ENCODE data around the gene DHDH.
A peak's percentile ranks its signal among the peaks of the same experiment; 100 is the strongest.
"Not testable (repeated sequence)": the region's sequence is repeated elsewhere in the genome, so short reads cannot be mapped to it uniquely, and the experiment has no call there.

DHDH gene

DNA sequence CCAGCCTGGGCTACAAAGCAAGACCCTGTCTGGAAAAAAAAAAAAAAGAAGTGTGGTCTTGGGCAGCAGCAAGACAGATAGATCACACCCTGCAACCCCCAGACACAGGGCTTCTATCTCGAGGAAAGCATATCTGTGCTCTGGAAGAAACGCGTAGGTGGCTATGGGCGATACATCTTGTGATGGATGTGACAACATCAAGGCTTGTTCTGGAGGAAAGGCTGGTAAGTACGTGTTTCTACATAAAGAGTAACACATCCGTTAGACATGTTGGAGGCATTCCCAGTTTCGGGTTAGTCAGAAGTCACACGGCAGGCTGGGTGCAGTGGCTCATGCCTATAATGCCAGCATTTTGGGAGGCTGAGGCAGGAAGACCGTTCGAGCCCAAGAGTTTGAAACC lies 6.6 kb upstream of the DHDH start:
- no peak for TF ChIP-seq CTCF (IDR thresholded peaks at IDR 0.05; ENCODE audit: low read depth, low read length, missing control alignments)
- no peak overlapping the region for H3K4me3 ChIP-seq (replicated peaks; ENCODE audit: low read depth, low read length)
- DNase-seq (ENCODE audit: extremely low read depth, low read depth), result peak; percentile 73

DNA sequence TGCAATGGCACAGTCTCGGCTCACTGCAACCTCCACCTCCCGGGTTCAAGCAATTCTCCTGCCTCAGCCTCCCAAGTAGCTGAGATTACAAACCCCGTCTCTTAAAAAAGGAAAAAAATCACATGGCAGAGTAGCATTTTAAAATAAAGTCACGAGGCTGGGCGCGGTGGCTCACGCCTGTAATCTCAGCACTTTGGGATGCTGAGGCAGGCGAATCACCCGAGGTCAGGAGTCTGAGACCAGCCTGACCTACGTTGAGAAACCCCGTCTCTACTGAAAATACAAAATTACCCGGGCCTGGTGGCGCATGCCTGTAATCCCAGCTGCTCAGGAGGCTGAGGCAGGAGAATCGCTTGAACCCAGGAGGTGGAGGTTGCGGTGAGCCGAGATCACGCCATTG lies 5.8 kb upstream of the DHDH start:
- not testable (repeated sequence) for DNase-seq (ENCODE audit: extremely low read depth, low read depth); H3K4me3 ChIP-seq (replicated peaks; ENCODE audit: low read depth, low read length)

GRCh38 chr19:48928164-48929025 lies 5.1 kb upstream of the DHDH start:
- no peak overlapping the region for H3K4me3 ChIP-seq (replicated peaks; ENCODE audit: low read depth, low read length)
- DNase-seq (ENCODE audit: extremely low read depth, low read depth), result no peak
- no peak for TF ChIP-seq CTCF (IDR thresholded peaks at IDR 0.05; ENCODE audit: low read depth, low read length, missing control alignments)

DNA sequence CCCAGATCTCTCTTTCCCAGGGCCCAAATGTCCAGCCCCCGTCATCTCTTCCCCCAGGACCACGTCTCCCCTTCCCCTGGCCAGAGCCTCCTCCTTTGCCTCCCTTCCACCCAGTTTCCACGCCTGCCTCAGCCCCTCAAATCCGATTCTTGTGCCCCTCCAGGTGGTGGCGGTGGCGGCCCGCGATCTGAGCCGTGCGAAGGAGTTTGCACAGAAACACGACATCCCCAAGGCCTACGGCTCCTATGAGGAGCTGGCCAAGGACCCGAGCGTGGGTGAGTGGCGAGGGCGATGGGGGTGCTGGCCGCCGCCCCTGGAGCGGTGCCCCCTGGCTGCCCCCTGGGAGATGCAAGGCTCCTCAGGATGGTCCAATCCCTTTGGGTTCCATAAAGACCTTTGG lies 1.3 kb downstream of the DHDH start:
- TF ChIP-seq CTCF (IDR thresholded peaks at IDR 0.05; ENCODE audit: low read depth, low read length, missing control alignments), result no peak
- no peak for DNase-seq (ENCODE audit: extremely low read depth, low read depth)
- H3K4me3 ChIP-seq (replicated peaks; ENCODE audit: low read depth, low read length), result no peak overlapping the region

DNA sequence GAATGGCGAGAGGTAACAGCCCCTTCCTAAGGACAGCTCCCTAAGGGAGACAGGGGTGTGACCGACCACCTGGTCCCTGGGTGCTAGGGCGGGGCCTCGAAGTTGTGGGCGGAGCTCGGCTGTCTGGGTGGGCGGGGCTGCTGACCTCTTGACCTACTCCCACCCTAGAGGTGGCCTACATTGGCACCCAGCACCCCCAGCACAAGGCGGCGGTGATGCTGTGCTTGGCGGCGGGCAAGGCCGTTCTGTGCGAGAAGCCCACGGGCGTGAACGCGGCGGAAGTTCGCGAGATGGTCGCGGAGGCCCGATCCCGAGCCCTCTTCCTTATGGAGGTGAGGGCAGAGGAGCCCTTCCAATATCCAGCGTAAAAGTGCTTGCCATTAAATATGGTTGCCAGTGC lies 2.4 kb downstream of the DHDH start:
- DNase-seq (ENCODE audit: extremely low read depth, low read depth), result no peak
- no peak for TF ChIP-seq CTCF (IDR thresholded peaks at IDR 0.05; ENCODE audit: low read depth, low read length, missing control alignments)
- no peak overlapping the region for H3K4me3 ChIP-seq (replicated peaks; ENCODE audit: low read depth, low read length)

DNA sequence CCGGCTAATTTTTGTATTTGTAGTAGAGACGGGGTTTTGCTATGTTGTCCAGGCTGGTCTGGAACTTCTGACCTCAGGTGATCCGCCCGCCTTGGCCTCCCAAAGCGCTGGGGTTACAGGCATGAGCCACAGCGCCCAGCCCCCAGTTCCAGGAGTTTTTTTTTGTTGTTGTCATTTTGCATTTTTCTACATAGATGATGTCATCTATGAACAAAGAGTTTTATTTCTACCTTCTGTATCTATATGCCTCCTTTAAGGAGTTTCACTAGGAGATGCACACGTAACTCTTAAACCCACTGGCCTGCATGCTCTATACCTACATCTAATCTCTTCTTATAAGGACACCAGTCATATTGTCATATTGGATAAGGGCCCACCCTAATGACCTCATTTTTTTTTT lies 4.8 kb downstream of the DHDH start:
- H3K4me3 ChIP-seq (replicated peaks; ENCODE audit: low read depth, low read length), result no peak overlapping the region
- TF ChIP-seq CTCF (IDR thresholded peaks at IDR 0.05; ENCODE audit: low read depth, low read length, missing control alignments), result no peak
- no peak for DNase-seq (ENCODE audit: extremely low read depth, low read depth)

- no peak for TF ChIP-seq CTCF (IDR thresholded peaks at IDR 0.05; ENCODE audit: low read depth, low read length, missing control alignments)
- H3K4me3 ChIP-seq (replicated peaks; ENCODE audit: low read depth, low read length), result no peak overlapping the region
- DNase-seq (ENCODE audit: extremely low read depth, low read depth), result no peak
These were observed 7.4 kb downstream of the DHDH start for GRCh38 chr19:48940902-48941301.

Measured in HFF-Myc (cell line).